HCT116 (cell line): Measurements from ENCODE around the gene MAP4K2. TPM values are rescaled to one million over a fixed set of nuclear protein-coding genes. Genes with fewer than 3 reads are reported as not detected.
A peak's percentile ranks its signal among the peaks of the same experiment; 100 is the strongest.

Experiments used
- ATAC-seq: fragments of 200-7000 bp; cut with Tn5 transposase; 2 replicates; pipeline ENCODE4 v1.9.1; 2020; ENCODE audit warnings: mild to moderate bottlenecking, moderate library complexity
- BruUV-seq: library from RNA; stranded (reverse); fragments of 400-500 nt; replicated peaks from 2 replicates; lab custom pipeline; 2021; lab: Mats Ljungman, UMichigan
- CTCF ChIA-PET: fragments of 300-600 bp; sonication (Branson Sonifier 250); formaldehyde crosslinking; loops from one replicate; lab custom pipeline; 2021; ENCODE audit warnings: antibody characterized with exemption; lab: Charles Lee
- POLR2A ChIA-PET: fragments of 300-600, 350-600 bp; sonication (Branson Sonifier 250); formaldehyde crosslinking; loops from one replicate; lab custom pipeline; 2021; ENCODE audit warnings: antibody characterized with exemption; lab: Charles Lee
- RAD21 ChIA-PET, 2 experiments: fragments of 300-600 bp; sonication (Branson Sonifier 250); formaldehyde crosslinking; loops; one replicate each; lab custom pipeline; 2023; ENCODE audit warnings: low total read pairs in 2 of 2; ENCODE audit not compliant: uncharacterized antibody in 2 of 2, unreplicated experiment in 2 of 2, low non-redundant PET in 1 of 2; lab: Charles Lee
- DNase-seq: peaks from one replicate; pipeline ENCODE4 v3.0.0-alpha.2; 2010; ENCODE audit warnings: low read depth, low spot score
- H2AFZ ChIP-seq: fragments of 200-600 bp; shearing (Covaris generic), sonication (generic); 2 replicates; pipeline ENCODE4 v1.6.1; 2017; ENCODE audit warnings: low read depth, mixed run types, mixed read lengths, antibody characterized with exemption, low read length; ENCODE audit not compliant: poor library complexity, severe bottlenecking
- H3K27ac ChIP-seq: 2 replicates; pipeline ENCODE4 v1.5.1; 2012; ENCODE audit warnings: low read depth, low read length
- H3K27me3 ChIP-seq: fragments of 200-600 bp; sonication (generic); 2 replicates; pipeline ENCODE4 v1.6.1; 2016; ENCODE audit warnings: mixed run types, low read length, mixed read lengths; ENCODE audit not compliant: insufficient read depth
- H3K36me3 ChIP-seq, 2 experiments: fragments of 200-500 bp in 1 of 2; fragments of 200-600 bp in 1 of 2; sonication (Bioruptor generic) in 1 of 2; sonication (generic) in 1 of 2; 2 replicates each; pipeline versions ENCODE4 v1.5.1 to v1.6.1; 2014 to 2016; ENCODE audit warnings: low read length in 2 of 2, inconsistent platforms in 1 of 2, mixed read lengths in 1 of 2, mixed run types in 1 of 2; ENCODE audit not compliant: insufficient read depth in 2 of 2, control insufficient read depth in 1 of 2
- H3K4me1 ChIP-seq, 2 experiments: fragments of 200-600 bp in 1 of 2; sonication (generic) in 1 of 2; 2 replicates each; pipeline versions ENCODE4 v1.5.1 to v1.6.1; 2012 to 2017; ENCODE audit warnings: low read length in 2 of 2, inconsistent platforms in 1 of 2, mild to moderate bottlenecking in 1 of 2, mixed read lengths in 1 of 2, mixed run types in 1 of 2, moderate library complexity in 1 of 2; ENCODE audit not compliant: insufficient read depth in 2 of 2, control insufficient read depth in 1 of 2
- H3K4me2 ChIP-seq: fragments of 200-600 bp; sonication (generic); 2 replicates; pipeline ENCODE4 v1.6.1; 2017; ENCODE audit warnings: mixed run types, low read length, mixed read lengths
- H3K4me3 ChIP-seq, 2 experiments: fragments of 200-600 bp in 1 of 2; sonication (generic) in 1 of 2; replicated peaks in 1 of 2; 2 replicates each; pipeline ENCODE4 v1.5.1; 2011 to 2016; ENCODE audit warnings: low read length in 2 of 2, control low read depth in 1 of 2, low read depth in 1 of 2, mild to moderate bottlenecking in 1 of 2, mixed read lengths in 1 of 2, mixed run types in 1 of 2
- H3K79me2 ChIP-seq: fragments of 200-600 bp; sonication (generic); 2 replicates; pipeline ENCODE4 v1.6.1; 2017; ENCODE audit warnings: mild to moderate bottlenecking, mixed run types, low read length, moderate library complexity, mixed read lengths; ENCODE audit not compliant: insufficient read depth
- H3K9ac ChIP-seq: fragments of 200-600 bp; sonication (generic); 2 replicates; pipeline ENCODE4 v1.6.1; 2016; ENCODE audit warnings: low read length, mixed read lengths
- H3K9me2 ChIP-seq: fragments of 200-600 bp; sonication (generic), shearing (Covaris generic); 2 replicates; pipeline ENCODE4 v1.6.1; 2017; ENCODE audit warnings: mixed run types, mild to moderate bottlenecking, moderate library complexity; ENCODE audit not compliant: insufficient read depth
- H3K9me3 ChIP-seq, 2 experiments: fragments of 200-500 bp in 1 of 2; fragments of 200-600 bp in 1 of 2; sonication (Bioruptor generic) in 1 of 2; sonication (generic) in 1 of 2; 2 replicates each; pipeline ENCODE4 v1.6.1; 2014 to 2017; ENCODE audit warnings: low read length in 2 of 2, mixed read lengths in 2 of 2, inconsistent platforms in 1 of 2, low read depth in 1 of 2, mild to moderate bottlenecking in 1 of 2, mixed run types in 1 of 2, moderate library complexity in 1 of 2; ENCODE audit not compliant: control insufficient read depth in 1 of 2, insufficient read depth in 1 of 2
- H4K20me1 ChIP-seq: fragments of 200-600 bp; sonication (generic), shearing (Covaris generic); 2 replicates; pipeline ENCODE4 v1.6.1; 2017; ENCODE audit warnings: mixed run types, mild to moderate bottlenecking, moderate library complexity; ENCODE audit not compliant: insufficient read depth
- ATF3 ChIP-seq: IDR thresholded peaks from 2 replicates; pipeline ENCODE4 v1.6.1; 2012
- CBX3 ChIP-seq: IDR thresholded peaks from 2 replicates; pipeline ENCODE4 v1.6.1; 2012; ENCODE audit warnings: low read depth
- CEBPB ChIP-seq: IDR thresholded peaks from 2 replicates; pipeline ENCODE4 v1.6.1; 2012; ENCODE audit warnings: low read depth
- CTCF ChIP-seq, 3 experiments: fragments of 200-600 bp in 1 of 3; sonication (generic) in 1 of 3; IDR thresholded peaks in 2 of 3; conservative IDR thresholded peaks in 1 of 3; 2 replicates each; pipeline ENCODE4 v1.5.1; 2012 to 2017; ENCODE audit warnings: low read depth in 2 of 3, low read length in 2 of 3, antibody characterized with exemption in 1 of 3, borderline replicate concordance in 1 of 3, control low read depth in 1 of 3, mild to moderate bottlenecking in 1 of 3, mixed read lengths in 1 of 3, mixed run types in 1 of 3, moderate library complexity in 1 of 3; ENCODE audit not compliant: insufficient read depth in 1 of 3
- EGR1 ChIP-seq: IDR thresholded peaks from 2 replicates; pipeline ENCODE4 v1.6.1; 2012; ENCODE audit warnings: low read depth
- ELF1 ChIP-seq: IDR thresholded peaks from 2 replicates; pipeline ENCODE4 v1.6.1; 2012; ENCODE audit warnings: low read depth, borderline replicate concordance
- EZH2 ChIP-seq: fragments of 200-600 bp; sonication (generic); IDR thresholded peaks from 2 replicates; pipeline ENCODE4 v1.6.1; 2017; ENCODE audit warnings: antibody characterized with exemption, mixed run types
- EZH2phosphoT487 ChIP-seq: fragments of 200-600 bp; IDR thresholded peaks from 2 replicates; pipeline ENCODE4 v1.6.1; 2018; ENCODE audit warnings: antibody characterized with exemption, borderline replicate concordance
- MAX ChIP-seq: IDR thresholded peaks from 2 replicates; pipeline ENCODE4 v1.6.1; 2012
- POLR2A ChIP-seq: IDR thresholded peaks from 2 replicates; pipeline ENCODE4 v1.7.0; 2011; ENCODE audit warnings: borderline replicate concordance; ENCODE audit not compliant: insufficient read depth, insufficient read length; ENCODE audit errors: extremely low read depth
- POLR2AphosphoS5 ChIP-seq: IDR thresholded peaks from 2 replicates; pipeline ENCODE4 v1.6.1; 2011; ENCODE audit warnings: mild to moderate bottlenecking, low read depth, low read length, moderate library complexity
- RAD21 ChIP-seq: IDR thresholded peaks from 2 replicates; pipeline ENCODE4 v1.6.1; 2012; ENCODE audit warnings: low read depth, mild to moderate bottlenecking
- REST ChIP-seq: IDR thresholded peaks from 2 replicates; pipeline ENCODE4 v1.6.1; 2012; ENCODE audit warnings: low read depth
- SIN3A ChIP-seq: IDR thresholded peaks from 2 replicates; pipeline ENCODE4 v1.6.1; 2012; ENCODE audit warnings: low read depth
- SP1 ChIP-seq: IDR thresholded peaks from 2 replicates; pipeline ENCODE4 v1.6.1; 2012; ENCODE audit warnings: low read depth
- SRF ChIP-seq: IDR thresholded peaks from 2 replicates; pipeline ENCODE4 v1.6.1; 2012; ENCODE audit warnings: low read depth
- YY1 ChIP-seq: IDR thresholded peaks from 2 replicates; pipeline ENCODE4 v1.6.1; 2011; ENCODE audit warnings: low read length, low read depth, moderate library complexity, mild to moderate bottlenecking; ENCODE audit not compliant: insufficient replicate concordance; ENCODE audit errors: extremely low read depth
- ZBTB33 ChIP-seq: IDR thresholded peaks from 2 replicates; pipeline ENCODE4 v1.6.1; 2011; ENCODE audit warnings: mild to moderate bottlenecking, low read length, moderate library complexity; ENCODE audit not compliant: insufficient replicate concordance; ENCODE audit errors: extremely low read depth
- ZFX ChIP-seq: fragments of 450-650 bp; IDR thresholded peaks from 2 replicates; pipeline ENCODE4 v1.6.1; 2017
- ZNF274 ChIP-seq: fragments of 200-500 bp; sonication (Bioruptor generic); IDR thresholded peaks from 2 replicates; pipeline ENCODE4 v1.6.1; 2014; ENCODE audit warnings: mild to moderate bottlenecking, low read depth, low read length, inconsistent platforms
- intact Hi-C: fragments of 100-400 bp; cut with micrococcal nuclease; formaldehyde crosslinking; loops from 2 replicates; pipeline ENCODE4 v1.10.0; 2022
- total RNA-seq: library from RNA; stranded (reverse); gene quantifications from one replicate; pipeline ENCODE4 v1.2.1, GENCODE V29; 2021; ENCODE audit not compliant: unreplicated experiment

MAP4K2 gene
- total RNA-seq, 1 experiment from 2014 or later, result 44.2 TPM

GRCh38 chr11:64736654-64737053 is 66.4 kb downstream of the MAP4K2 start:
- Histone ChIP-seq H3K4me3 (no peak overlapping the region), H3K9me2 (no peaks in the 10 kb centered on the region), H3K27me3 (no peaks in the 10 kb centered on the region), H4K20me1 (no peaks in the 10 kb centered on the region), H3K36me3 (no peaks in the 10 kb centered on the region), H3K4me2 (peak overlapping the region; percentile 43), H3K79me2 (no peaks in the 10 kb centered on the region), H3K9me3 (no peaks in the 10 kb centered on the region), H3K9ac (no peak overlapping the region), H3K4me1 (peaks cover 7 to 10% of the 10 kb centered on the region in 2 experiments), H2AFZ (no peak overlapping the region), H3K27ac (no peak overlapping the region)
- RAD21 ChIA-PET, result interaction anchor here in 1 of 2 experiments (0.6 kb wide), 1 partner anchor 84 kb away, joined by 5 read pairs; no protein-coding TSS in a partner anchor
- intact Hi-C loops, result no loop called here
- CTCF ChIA-PET, result interaction anchor here (1.2 kb wide), 2 partner anchors 48 to 287 kb away, joined by 3 read pairs; no protein-coding TSS in a partner anchor
- no TSS peak for BruUV-seq
- POLR2A ChIA-PET, result no interaction called here
- no peak for DNase-seq
- TF ChIP-seq MAX (no peak), CTCF (IDR thresholded peaks at IDR 0.05 in 2 of 3, conservative IDR thresholded peaks at IDR 0.05 in 1 of 3; ENCODE audit: borderline replicate concordance in 1 of 3, insufficient read depth in 1 of 3, low read depth in 2 of 3, low read length in 2 of 3) (no peak), ATF3 (no peak), RAD21 (no peak), YY1 (no peak), SRF (no peak), EGR1 (no peak), CEBPB (no peak), POLR2A (no peak), SIN3A (no peak), REST (no peak), SP1 (no peak), POLR2AphosphoS5 (no peak), ZBTB33 (no peak), ELF1 (no peak), ZNF274 (no peak), ZFX (no peak), EZH2 (no peak), EZH2phosphoT487 (no peak), CBX3 (no peak)
- no peak for ATAC-seq
